ENCODE results near the gene LRP6.

DNA sequence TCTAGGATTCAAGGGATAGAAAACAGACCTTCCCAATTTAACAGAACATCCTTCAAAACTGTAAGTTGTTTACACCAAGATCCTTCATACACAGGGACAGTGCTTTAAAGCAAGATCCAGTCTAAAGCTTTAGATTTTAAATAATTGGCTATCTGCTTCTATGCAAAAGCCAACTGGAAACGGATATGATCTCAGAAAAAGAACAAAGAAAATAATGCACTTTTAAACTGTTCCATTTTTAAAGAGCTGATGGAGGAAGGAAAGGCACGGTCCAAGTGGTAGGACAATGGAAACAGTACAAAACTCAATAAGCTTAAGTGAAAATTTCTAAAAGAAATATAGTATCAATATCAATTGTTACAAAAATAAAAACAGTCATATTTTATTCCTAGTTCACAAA, 27.7 kb downstream of the LRP6 start:
- TF ChIP-seq POLR2A (IDR thresholded peaks at IDR 0.05; ENCODE audit: low read depth, low read length) (no peak), TAF1 (IDR thresholded peaks at IDR 0.05; ENCODE audit: borderline replicate concordance, low read depth, low read length) (no peak)

Measured in GM12892 (cell line).